ACHN (cell line): Measurements from ENCODE around the gene PERM1.
A peak's percentile ranks its signal among the peaks of the same experiment; 100 is the strongest.
"Not testable (repeated sequence)": the region's sequence is repeated elsewhere in the genome, so short reads cannot be mapped to it uniquely, and the experiment has no call there.

Source experiments
- DNase-seq: peaks from one replicate; pipeline ENCODE4 v3.0.0-alpha.2; 2015
- in situ Hi-C: cut with HindIII; loops from 2 replicates; pipeline ENCODE4 v1.10.0; 2017; ENCODE audit warnings: low sequenced_read_pairs, low pct_ligation_motif_present, low pct_unique_long_range_greater_than_20kb

PERM1 gene

GRCh38 chr1:999725-1000356 is 17.9 kb upstream of the PERM1 start, which contains the start of gene HES4:
TSS of gene HES4 (minus strand) at chr1:1000097. CDS start at chr1:999973, 124 bp downstream.
- peak; percentile 90 for DNase-seq
- in situ Hi-C loops: no loop called here

GRCh38 chr1:998995-999724 is 17.3 kb upstream of the PERM1 start:
- DNase-seq: peak; percentile 37
- in situ Hi-C loops: no loop called here

- DNase-seq: no peak
- in situ Hi-C loops: no loop called here
These were observed 16.8 kb upstream of the PERM1 start for GRCh38 chr1:998745-998994.

- in situ Hi-C loops: no loop called here
- no peak for DNase-seq
These were observed 16.3 kb upstream of the PERM1 start for GRCh38 chr1:997993-998744.

GRCh38 chr1:997713-997992 is 15.8 kb upstream of the PERM1 start:
- DNase-seq: no peak
- in situ Hi-C loops: no loop called here

- DNase-seq: no peak
- in situ Hi-C loops: no loop called here
These were observed 15.2 kb upstream of the PERM1 start for GRCh38 chr1:996851-997712.

- no peak for DNase-seq
- in situ Hi-C loops: no loop called here
These were observed 14.1 kb upstream of the PERM1 start for GRCh38 chr1:995665-996633.

GRCh38 chr1:994546-994945 is 12.7 kb upstream of the PERM1 start:
- in situ Hi-C loops, DNase-seq: not testable (repeated sequence)

- in situ Hi-C loops: no loop called here
These were observed 11.6 kb upstream of the PERM1 start for GRCh38 chr1:993379-993995.

GRCh38 chr1:992362-992761 is 10.5 kb upstream of the PERM1 start:
- in situ Hi-C loops: no loop called here
- DNase-seq: no peak

More at GRCh38 chr1:993379-993995, 11.6 kb upstream of the PERM1 start:
- no peak for DNase-seq

- in situ Hi-C loops: no loop called here
- DNase-seq: no peak
These were observed 10.0 kb upstream of the PERM1 start for GRCh38 chr1:991895-992294.

GRCh38 chr1:991275-991674 is 9.4 kb upstream of the PERM1 start:
- DNase-seq, in situ Hi-C loops: not testable (repeated sequence)

GRCh38 chr1:988061-988460 is 6.2 kb upstream of the PERM1 start:
- DNase-seq, in situ Hi-C loops: not testable (repeated sequence)

- in situ Hi-C loops: no loop called here
- DNase-seq: no peak
These were observed 3.2 kb upstream of the PERM1 start for GRCh38 chr1:985126-985525.

- in situ Hi-C loops: no loop called here
- DNase-seq: no peak
These were observed 2.6 kb upstream of the PERM1 start for GRCh38 chr1:984476-984814.

- DNase-seq: no peak
- in situ Hi-C loops: no loop called here
These were observed 2.0 kb upstream of the PERM1 start for GRCh38 chr1:983798-984475.

GRCh38 chr1:982765-983436 is 1.0 kb upstream of the PERM1 start:
- no peak for DNase-seq

More at GRCh38 chr1:982765-983436, 1.0 kb upstream of the PERM1 start:
- in situ Hi-C loops: no loop called here
